PC-9 (cell line): Measurements from ENCODE around the gene TARM1. TPM values are rescaled to one million over a fixed set of nuclear protein-coding genes. Genes with fewer than 3 reads are reported as not detected.

Experiments
- BruUV-seq: library from RNA; stranded (reverse); fragments of 400-500 nt; replicated peaks from 2 replicates; lab custom pipeline; 2021; lab: Mats Ljungman, UMichigan
- CTCF ChIA-PET: fragments of 300-600 bp; sonication (Branson Sonifier 250); formaldehyde crosslinking; loops from one replicate; lab custom pipeline; 2022; ENCODE audit warnings: antibody characterized with exemption; lab: Charles Lee
- POLR2A ChIA-PET: fragments of 300-600 bp; sonication (Branson Sonifier 250); formaldehyde crosslinking; loops from one replicate; lab custom pipeline; 2022; ENCODE audit warnings: antibody characterized with exemption; ENCODE audit not compliant: unreplicated experiment; lab: Charles Lee
- DNase-seq, 2 experiments: peaks; one replicate each; pipeline versions ENCODE4 v3.0.0 to v3.0.0-alpha.2; 2015 to 2022; ENCODE audit warnings: mixed read lengths in 1 of 2
- H2AFZ ChIP-seq: fragments of 200-600 bp; sonication (generic); 2 replicates; pipeline ENCODE4 v1.8.1; 2017; ENCODE audit warnings: antibody characterized with exemption
- H3F3A ChIP-seq: fragments of 200-600 bp; sonication (generic); 2 replicates; pipeline ENCODE4 v1.8.1; 2017; ENCODE audit warnings: antibody characterized with exemption, mild to moderate bottlenecking, low read depth; ENCODE audit not compliant: insufficient read depth
- H3K27ac ChIP-seq: fragments of 200-600 bp; sonication (generic); 2 replicates; pipeline ENCODE4 v1.6.1; 2016; ENCODE audit warnings: mixed run types
- H3K27me3 ChIP-seq: fragments of 200-600 bp; sonication (generic); 2 replicates; pipeline ENCODE4 v1.6.1; 2016; ENCODE audit warnings: low read depth, mixed run types; ENCODE audit not compliant: insufficient read depth
- H3K36me3 ChIP-seq: fragments of 200-600 bp; sonication (generic); 2 replicates; pipeline ENCODE4 v1.6.1; 2016; ENCODE audit warnings: low read depth, mixed run types
- H3K4me1 ChIP-seq: fragments of 200-600 bp; sonication (generic); replicated peaks from 2 replicates; pipeline ENCODE4 v1.6.1; 2016; ENCODE audit warnings: mixed run types; ENCODE audit not compliant: insufficient read depth
- H3K4me2 ChIP-seq: fragments of 200-600 bp; sonication (generic); 2 replicates; pipeline ENCODE4 v1.6.1; 2017; ENCODE audit warnings: mixed run types
- H3K4me3 ChIP-seq: fragments of 200-600 bp; sonication (generic); 2 replicates; pipeline ENCODE4 v1.6.1; 2016; ENCODE audit warnings: mixed run types
- H3K79me2 ChIP-seq: fragments of 200-600 bp; sonication (generic); 2 replicates; pipeline ENCODE4 v1.6.1; 2017; ENCODE audit warnings: low read depth, mixed run types
- H3K9me2 ChIP-seq: fragments of 200-600 bp; sonication (generic); 2 replicates; pipeline ENCODE4 v1.8.1; 2017; ENCODE audit warnings: mild to moderate bottlenecking; ENCODE audit not compliant: insufficient read depth
- H3K9me3 ChIP-seq: fragments of 200-600 bp; sonication (generic); 2 replicates; pipeline ENCODE4 v1.8.1; 2016; ENCODE audit warnings: low read depth; ENCODE audit not compliant: insufficient read depth
- H4K20me1 ChIP-seq: fragments of 200-600 bp; sonication (generic); 2 replicates; pipeline ENCODE4 v1.8.1; 2017; ENCODE audit not compliant: insufficient read depth
- CTCF ChIP-seq: fragments of 200-600 bp; sonication (generic); conservative IDR thresholded peaks from 2 replicates; pipeline ENCODE4 v1.6.1; 2017; ENCODE audit warnings: mixed run types, antibody characterized with exemption, mild to moderate bottlenecking, moderate library complexity
- EZH2 ChIP-seq: fragments of 200-600 bp; sonication (generic); IDR thresholded peaks from 2 replicates; pipeline ENCODE4 v1.8.0; 2017; ENCODE audit warnings: antibody characterized with exemption, low read depth
- intact Hi-C: fragments of 100-400 bp; cut with micrococcal nuclease; formaldehyde crosslinking; loops from one replicate; pipeline ENCODE4 v1.10.0; 2022; ENCODE audit not compliant: unreplicated experiment
- total RNA-seq: library from RNA; stranded (reverse); gene quantifications from 2 replicates; pipeline ENCODE4 v1.2.3, GENCODE V29; 2021

The TARM1 gene
- total RNA-seq, 1 experiment from 2014 or later: not detected

- Histone ChIP-seq H3K9me2 (no peaks in the 10 kb centered on the region), H3K27ac (no peak overlapping the region), H4K20me1 (no peaks in the 10 kb centered on the region), H2AFZ (no peak overlapping the region), H3K27me3 (peaks cover 14% of the 10 kb centered on the region; the same call in 1 of the 2 replicates), H3K4me1 (no peaks in the 10 kb centered on the region), H3F3A (no peaks in the 10 kb centered on the region), H3K79me2 (no peaks in the 10 kb centered on the region), H3K4me2 (no peak overlapping the region), H3K36me3 (no peaks in the 10 kb centered on the region), H3K9me3 (peaks cover 13% of the 10 kb centered on the region; the same call in 1 of the 2 replicates), H3K4me3 (no peak overlapping the region)
- no peak for DNase-seq
- TF ChIP-seq EZH2: no peak
- TF ChIP-seq CTCF: no peak
- intact Hi-C loops: no loop called here
- POLR2A ChIA-PET: no interaction called here
- BruUV-seq: no TSS peak
- CTCF ChIA-PET: interaction anchor here (0.7 kb wide), 1 partner anchor 53 kb away, joined by 9 read pairs; the partner anchor contains the start of gene CNOT3
Measured at GRCh38 chr19:54084410-54084809, 3.2 kb upstream of the TARM1 start.

GRCh38 chr19:54077334-54077733 lies 3.8 kb downstream of the TARM1 start:
- H3K4me2 ChIP-seq: no peak overlapping the region
- H3K27ac ChIP-seq: no peak overlapping the region
- CTCF ChIA-PET: no interaction called here
- no peak overlapping the region for H3K4me3 ChIP-seq
- TF ChIP-seq CTCF (no peak), EZH2 (no peak)
- 0 out of 2 replicates have a peak, but pooled peaks cover 7% of the 10 kb centered on the region for H3K9me3 ChIP-seq
- peaks cover 7% of the 10 kb centered on the region; the same call in 1 of the 2 replicates for H3K27me3 ChIP-seq
- intact Hi-C loops: no loop called here
- no TSS peak for BruUV-seq
- no peaks in the 10 kb centered on the region for H3K79me2 ChIP-seq
- no peaks in the 10 kb centered on the region for H3F3A ChIP-seq
- no peaks in the 10 kb centered on the region for H3K36me3 ChIP-seq
- H4K20me1 ChIP-seq: no peaks in the 10 kb centered on the region
- no peaks in the 10 kb centered on the region for H3K4me1 ChIP-seq
- POLR2A ChIA-PET: no interaction called here
- no peaks in the 10 kb centered on the region for H3K9me2 ChIP-seq
- DNase-seq: no peak
- no peak overlapping the region for H2AFZ ChIP-seq

GRCh38 chr19:54074851-54075250 lies 6.3 kb downstream of the TARM1 start:
- Histone ChIP-seq H3K27ac (no peak overlapping the region), H4K20me1 (no peaks in the 10 kb centered on the region), H3K9me2 (no peaks in the 10 kb centered on the region), H3K79me2 (no peaks in the 10 kb centered on the region), H3K4me1 (no peaks in the 10 kb centered on the region), H2AFZ (no peak overlapping the region), H3K4me3 (no peak overlapping the region), H3K4me2 (no peak overlapping the region), H3K36me3 (no peaks in the 10 kb centered on the region), H3K9me3 (no peaks in the 10 kb centered on the region), H3K27me3 (peaks cover 8% of the 10 kb centered on the region; the same call in 1 of the 2 replicates), H3F3A (no peaks in the 10 kb centered on the region)
- no peak for TF ChIP-seq EZH2
- no peak for TF ChIP-seq CTCF
- CTCF ChIA-PET: no interaction called here
- no TSS peak for BruUV-seq
- intact Hi-C loops: no loop called here
- DNase-seq: no peak
- POLR2A ChIA-PET: no interaction called here
